Osteoblast (primary cell): ENCODE results near the gene SHD. TPM values are rescaled to one million over a fixed set of nuclear protein-coding genes. Genes with fewer than 3 reads are reported as not detected.
"Not testable (repeated sequence)": the region's sequence is repeated elsewhere in the genome, so short reads cannot be mapped to it uniquely, and the experiment has no call there.

Experiments
- DNase-seq: peaks from one replicate; pipeline ENCODE4 v3.0.0; 2011; ENCODE audit warnings: low spot score, mixed read lengths; ENCODE audit not compliant: insufficient read length; ENCODE audit errors: missing footprints
- H2AFZ ChIP-seq: 2 replicates; pipeline ENCODE4 v1.6.0; 2011; ENCODE audit warnings: mild to moderate bottlenecking, low read length
- H3K27ac ChIP-seq: 2 replicates; pipeline ENCODE4 v1.5.1; 2011; ENCODE audit warnings: mild to moderate bottlenecking, low read depth, low read length, moderate library complexity
- H3K27me3 ChIP-seq: 2 replicates; pipeline ENCODE4 v1.6.0; 2012; ENCODE audit warnings: mild to moderate bottlenecking, control low read depth, inconsistent platforms, low read length, moderate library complexity; ENCODE audit not compliant: insufficient read depth
- H3K36me3 ChIP-seq: 2 replicates; pipeline ENCODE4 v1.5.1; 2011; ENCODE audit warnings: mild to moderate bottlenecking, low read length, control low read depth, moderate library complexity; ENCODE audit not compliant: insufficient read depth
- H3K4me1 ChIP-seq: 2 replicates; pipeline ENCODE4 v1.5.1; 2011; ENCODE audit warnings: mild to moderate bottlenecking, low read length, control low read depth, moderate library complexity; ENCODE audit not compliant: insufficient read depth
- H3K4me2 ChIP-seq: 2 replicates; pipeline ENCODE4 v1.6.0; 2011; ENCODE audit warnings: mild to moderate bottlenecking, low read length; ENCODE audit not compliant: insufficient read depth
- H3K4me3 ChIP-seq: fragments of 200-600 bp; sonication (generic); 3 replicates; pipeline ENCODE4 v1.5.1; 2012; ENCODE audit warnings: mild to moderate bottlenecking, low read length, inconsistent platforms; ENCODE audit not compliant: insufficient read depth
- H3K79me2 ChIP-seq: 2 replicates; pipeline ENCODE4 v1.6.0; 2012; ENCODE audit warnings: mild to moderate bottlenecking, low read length, control low read depth, inconsistent platforms; ENCODE audit not compliant: insufficient read depth
- H3K9me3 ChIP-seq: 2 replicates; pipeline ENCODE4 v1.5.1; 2011; ENCODE audit warnings: low read depth, low read length, control low read depth
- H4K20me1 ChIP-seq: 2 replicates; pipeline ENCODE4 v1.6.0; 2012; ENCODE audit warnings: mild to moderate bottlenecking, low read length, control low read depth; ENCODE audit not compliant: insufficient read depth
- CTCF ChIP-seq: IDR thresholded peaks from 2 replicates; pipeline ENCODE4 v1.5.1; 2011; ENCODE audit warnings: mild to moderate bottlenecking, low read depth, low read length, moderate library complexity; ENCODE audit errors: extremely low read depth
- total RNA-seq: library from RNA; depleted of rRNA; stranded (reverse); fragments of >200 nt; gene quantifications from 2 replicates; pipeline ENCODE4 v1.2.3, GENCODE V29; 2012

Gene SHD
- total RNA-seq, 1 donor, result not detected

- Histone ChIP-seq H3K4me1 (peaks cover 12% of the 10 kb centered on the region), H3K79me2 (no peaks in the 10 kb centered on the region), H3K27me3 (peaks cover 6% of the 10 kb centered on the region), H4K20me1 (no peaks in the 10 kb centered on the region), H2AFZ (no peak overlapping the region), H3K36me3 (no peaks in the 10 kb centered on the region), H3K4me2 (no peak overlapping the region), H3K27ac (no peak overlapping the region), H3K9me3 (no peaks in the 10 kb centered on the region), H3K4me3 (no peak overlapping the region)
- DNase-seq, result no peak
- TF ChIP-seq CTCF, result peak; percentile 63
Measured at GRCh38 chr19:4233282-4233853, 45.7 kb upstream of the SHD start.

- Histone ChIP-seq H4K20me1 (no peaks in the 10 kb centered on the region), H3K9me3 (no peaks in the 10 kb centered on the region), H3K4me2 (no peak overlapping the region), H3K4me1 (peaks cover 4% of the 10 kb centered on the region), H3K27me3 (no peaks in the 10 kb centered on the region), H2AFZ (no peak overlapping the region), H3K79me2 (no peaks in the 10 kb centered on the region), H3K4me3 (no peak overlapping the region), H3K27ac (no peak overlapping the region), H3K36me3 (no peaks in the 10 kb centered on the region)
- no peak for DNase-seq
- no peak for TF ChIP-seq CTCF
Measured at GRCh38 chr19:4234142-4234861, 44.8 kb upstream of the SHD start.

GRCh38 chr19:4234862-4235201, 44.2 kb upstream of the SHD start:
- Histone ChIP-seq H3K27me3 (no peaks in the 10 kb centered on the region), H3K4me2 (no peak overlapping the region), H2AFZ (no peak overlapping the region), H3K79me2 (no peaks in the 10 kb centered on the region), H3K27ac (no peak overlapping the region), H3K4me3 (no peak overlapping the region), H3K9me3 (no peaks in the 10 kb centered on the region), H3K36me3 (no peaks in the 10 kb centered on the region), H3K4me1 (no peaks in the 10 kb centered on the region), H4K20me1 (no peaks in the 10 kb centered on the region)
- no peak for TF ChIP-seq CTCF
- DNase-seq, result no peak

GRCh38 chr19:4237510-4237909, 41.6 kb upstream of the SHD start:
- DNase-seq, H4K20me1 ChIP-seq, H3K4me3 ChIP-seq, H3K36me3 ChIP-seq, H3K27me3 ChIP-seq, H3K9me3 ChIP-seq, H3K79me2 ChIP-seq, H3K4me2 ChIP-seq, H3K4me1 ChIP-seq, H2AFZ ChIP-seq, H3K27ac ChIP-seq: not testable (repeated sequence)
